Tibial artery (tissue), 4 donors: Measurements from ENCODE around the gene ZAR1.

Experiments
- DNase-seq, 2 donors: peaks; one replicate each; pipeline ENCODE4 v3.0.0-alpha.2; 2019
- H3K27ac ChIP-seq, 2 donors: fragments of 200-600 bp; sonication (generic) in 1 of 2; 1 replicate in 1 of 2; 2 replicates in 1 of 2; pipeline ENCODE4 v1.5.1; 2018 to 2019; ENCODE audit warnings: mild to moderate bottlenecking in 1 of 2
- H3K27me3 ChIP-seq, 2 donors: fragments of 200-600 bp; sonication (generic) in 1 of 2; one replicate each; pipeline versions ENCODE4 v1.5.1 to v1.6.0; 2016 to 2019
- H3K36me3 ChIP-seq, 3 donors: fragments of 200-600 bp; sonication (generic) in 2 of 3; one replicate each; pipeline ENCODE4 v1.5.1; 2016 to 2019; ENCODE audit warnings: mild to moderate bottlenecking in 2 of 3
- H3K4me1 ChIP-seq, 4 donors: fragments of 200-600 bp; sonication (generic) in 2 of 4; 1 replicate in 3 of 4; 2 replicates in 1 of 4; pipeline ENCODE4 v1.5.1; 2016 to 2019
- H3K4me3 ChIP-seq, 2 donors: fragments of 200-600 bp; sonication (generic) in 1 of 2; 1 replicate in 1 of 2; 2 replicates in 1 of 2; pipeline ENCODE4 v1.5.1; 2018 to 2019; ENCODE audit warnings: mild to moderate bottlenecking in 2 of 2
- H3K9me3 ChIP-seq, 3 donors: fragments of 200-600 bp; sonication (generic) in 1 of 3; one replicate each; pipeline ENCODE4 v1.5.1; 2016 to 2019
- intact Hi-C: fragments of 100-400 bp; cut with DNase I; formaldehyde crosslinking; loops from one replicate; pipeline ENCODE4 v1.15.0; 2023; ENCODE audit warnings: low total_unique reads
- TF ChIP-seq, protein P1 (sequence below), 2 experiments: fragments of 200-600 bp in 1 of 2; fragments of 450-650 bp in 1 of 2; IDR thresholded peaks; one replicate each; pipeline ENCODE4 v1.5.1; 2017 to 2019; ENCODE audit warnings: antibody characterized with exemption in 2 of 2, mild to moderate bottlenecking in 1 of 2, moderate library complexity in 1 of 2

The ZAR1 gene

DNA sequence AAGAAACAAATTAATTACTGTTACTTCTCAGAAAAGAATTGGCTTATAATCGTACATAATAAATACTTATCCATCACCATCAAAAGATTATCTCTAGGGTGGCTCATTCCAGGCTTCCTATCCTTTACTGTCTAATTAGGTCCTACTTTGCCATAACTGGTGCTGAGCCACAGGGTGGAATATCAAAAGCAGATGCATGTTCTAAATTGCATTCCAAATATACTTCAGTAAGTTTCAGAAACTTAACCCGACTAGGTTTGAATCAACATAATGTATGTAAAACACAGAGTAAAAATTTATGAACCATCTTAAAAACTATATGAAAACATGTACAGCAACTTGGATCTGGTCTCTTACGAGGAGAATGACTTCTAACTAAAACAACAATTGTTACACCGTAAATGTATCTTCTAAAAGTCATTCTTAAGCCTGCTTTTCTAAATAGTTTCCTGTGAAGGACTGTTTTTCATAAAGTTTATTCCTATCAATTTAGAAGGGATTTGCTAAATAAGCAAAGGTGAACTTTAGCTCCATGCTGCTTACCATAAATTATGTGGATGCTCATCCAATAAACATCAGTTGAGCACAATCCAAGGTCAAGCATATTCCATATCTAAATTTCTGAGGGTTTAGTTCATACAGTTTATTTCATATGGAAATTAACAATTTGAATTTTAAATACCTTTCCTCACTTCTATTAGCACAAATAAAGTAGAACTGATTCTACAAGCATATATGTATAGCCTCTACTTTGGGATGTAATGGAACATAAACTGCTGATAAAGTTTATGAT lies 13.4 kb downstream of the ZAR1 start:
- Histone ChIP-seq H3K27ac (no peak overlapping the region), H3K4me3 (no peak overlapping the region), H3K27me3 (no peaks in the 10 kb centered on the region), H3K4me1 (no peaks in the 10 kb centered on the region), H3K9me3 (no peaks in the 10 kb centered on the region), H3K36me3 (peaks cover 54 to 89% (median 68%) of the 10 kb centered on the region in 3 donors)
- DNase-seq = no peak
- TF ChIP-seq, protein P1, sequence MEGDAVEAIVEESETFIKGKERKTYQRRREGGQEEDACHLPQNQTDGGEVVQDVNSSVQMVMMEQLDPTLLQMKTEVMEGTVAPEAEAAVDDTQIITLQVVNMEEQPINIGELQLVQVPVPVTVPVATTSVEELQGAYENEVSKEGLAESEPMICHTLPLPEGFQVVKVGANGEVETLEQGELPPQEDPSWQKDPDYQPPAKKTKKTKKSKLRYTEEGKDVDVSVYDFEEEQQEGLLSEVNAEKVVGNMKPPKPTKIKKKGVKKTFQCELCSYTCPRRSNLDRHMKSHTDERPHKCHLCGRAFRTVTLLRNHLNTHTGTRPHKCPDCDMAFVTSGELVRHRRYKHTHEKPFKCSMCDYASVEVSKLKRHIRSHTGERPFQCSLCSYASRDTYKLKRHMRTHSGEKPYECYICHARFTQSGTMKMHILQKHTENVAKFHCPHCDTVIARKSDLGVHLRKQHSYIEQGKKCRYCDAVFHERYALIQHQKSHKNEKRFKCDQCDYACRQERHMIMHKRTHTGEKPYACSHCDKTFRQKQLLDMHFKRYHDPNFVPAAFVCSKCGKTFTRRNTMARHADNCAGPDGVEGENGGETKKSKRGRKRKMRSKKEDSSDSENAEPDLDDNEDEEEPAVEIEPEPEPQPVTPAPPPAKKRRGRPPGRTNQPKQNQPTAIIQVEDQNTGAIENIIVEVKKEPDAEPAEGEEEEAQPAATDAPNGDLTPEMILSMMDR (IDR thresholded peaks at IDR 0.05) = no peak
- intact Hi-C loops = no loop called here

DNA sequence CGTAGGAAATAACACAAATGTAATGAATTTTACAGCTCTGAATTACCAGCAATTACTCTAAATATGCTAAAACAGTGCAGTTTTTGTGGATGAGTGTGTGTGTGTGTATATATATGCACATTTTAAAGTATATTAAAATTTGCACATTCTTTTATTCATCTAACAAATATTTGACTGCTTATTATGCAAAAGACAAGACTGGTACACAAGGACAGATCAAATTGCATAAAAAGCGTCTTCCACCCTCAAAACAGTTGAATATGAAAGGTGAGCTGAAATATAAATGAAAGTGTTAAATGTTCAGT lies 13.9 kb downstream of the ZAR1 start:
- TF ChIP-seq, protein P1 (IDR thresholded peaks at IDR 0.05) = no peak
- no peak for DNase-seq
- Histone ChIP-seq H3K4me3 (no peak overlapping the region), H3K9me3 (no peaks in the 10 kb centered on the region), H3K27me3 (no peaks in the 10 kb centered on the region), H3K36me3 (peaks cover 59 to 89% (median 68%) of the 10 kb centered on the region in 3 donors), H3K27ac (no peak overlapping the region), H3K4me1 (no peaks in the 10 kb centered on the region)
- intact Hi-C loops = no loop called here

DNA sequence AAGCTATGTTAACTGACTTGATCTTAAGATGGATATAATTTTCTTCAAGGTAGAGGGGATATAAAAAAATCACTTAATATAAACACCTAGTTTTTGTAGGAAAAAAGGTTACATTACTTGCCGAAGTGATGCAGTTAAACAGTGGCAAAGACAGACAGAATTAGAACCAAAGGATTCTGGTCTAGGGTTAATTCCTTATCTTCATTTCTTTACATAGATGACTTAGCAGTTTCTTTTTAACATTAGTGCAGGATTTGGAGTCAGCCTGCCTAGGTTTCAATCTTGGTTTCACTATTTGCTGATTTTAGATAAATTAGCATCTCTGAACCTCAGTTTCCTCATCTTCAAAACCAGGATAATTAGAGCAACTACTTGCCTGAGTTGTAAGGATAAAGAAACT lies 14.3 kb downstream of the ZAR1 start:
- Histone ChIP-seq H3K27ac (no peak overlapping the region), H3K4me3 (no peak overlapping the region), H3K36me3 (peaks cover 60 to 89% (median 68%) of the 10 kb centered on the region in 3 donors), H3K27me3 (no peaks in the 10 kb centered on the region), H3K9me3 (no peaks in the 10 kb centered on the region), H3K4me1 (no peaks in the 10 kb centered on the region)
- intact Hi-C loops = no loop called here
- no peak for DNase-seq
- TF ChIP-seq, protein P1 (IDR thresholded peaks at IDR 0.05) = no peak

DNA sequence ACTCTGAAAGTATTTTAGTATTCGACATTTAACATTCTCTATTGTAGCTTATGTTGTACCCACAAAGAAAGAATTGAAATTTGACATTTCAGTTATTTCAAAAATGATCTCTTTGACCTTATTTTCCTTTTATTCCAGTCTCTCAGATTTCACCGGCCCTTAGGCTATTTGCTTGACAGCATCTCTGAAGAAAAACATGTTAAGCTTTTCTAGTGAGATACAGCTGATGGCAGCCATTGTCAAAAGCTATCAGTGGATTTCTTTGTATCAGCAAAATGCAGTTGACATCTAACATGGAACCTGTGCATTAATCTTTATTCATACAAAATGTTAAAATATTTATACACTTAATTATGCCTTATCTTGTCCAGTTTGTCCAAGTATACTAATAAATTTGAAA lies 16.7 kb downstream of the ZAR1 start:
- intact Hi-C loops = no loop called here
- H3K36me3 ChIP-seq = peaks cover 63 to 91% (median 70%) of the 10 kb centered on the region in 3 donors
- TF ChIP-seq, protein P1 (IDR thresholded peaks at IDR 0.05) = no peak

DNA sequence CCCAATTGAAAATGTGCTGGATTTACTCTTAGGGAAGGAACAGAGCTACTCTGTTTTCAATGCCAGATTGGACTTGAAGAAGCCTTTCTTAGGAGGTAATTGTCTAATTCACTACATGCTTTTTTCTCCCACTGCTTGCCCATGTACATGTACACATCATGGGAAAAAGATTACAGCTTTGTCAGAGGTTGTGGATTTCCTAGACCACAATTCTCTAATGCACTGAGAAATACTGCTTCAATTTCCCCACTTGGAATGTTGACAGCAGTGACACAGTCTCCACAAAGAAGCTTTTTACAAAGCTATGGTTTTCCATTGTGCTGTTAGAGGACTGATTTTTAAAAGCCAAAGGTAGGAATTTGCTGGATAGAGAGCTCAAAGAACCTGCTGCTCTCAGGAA lies 19.5 kb downstream of the ZAR1 start:
- Histone ChIP-seq H3K9me3 (no peaks in the 10 kb centered on the region), H3K4me3 (no peak overlapping the region), H3K27ac (no peak overlapping the region), H3K4me1 (no peaks in the 10 kb centered on the region), H3K27me3 (no peaks in the 10 kb centered on the region), H3K36me3 (peaks cover 84 to 94% (median 84%) of the 10 kb centered on the region in 3 donors)
- intact Hi-C loops = no loop called here
- DNase-seq = no peak
- TF ChIP-seq, protein P1 (IDR thresholded peaks at IDR 0.05) = no peak

More for the DNA sequence above, 16.7 kb downstream of the ZAR1 start:
- DNase-seq = no peak
- Histone ChIP-seq H3K9me3 (no peaks in the 10 kb centered on the region), H3K4me3 (no peak overlapping the region), H3K27me3 (no peaks in the 10 kb centered on the region), H3K27ac (no peak overlapping the region), H3K4me1 (no peaks in the 10 kb centered on the region)
